ENCODE data around the gene ZNF611. TPM values are rescaled to one million over a fixed set of nuclear protein-coding genes. Genes with fewer than 3 reads are reported as not detected.
A peak's percentile ranks its signal among the peaks of the same experiment; 100 is the strongest.

ZNF611 gene
- total and polyA plus RNA-seq, 2 of the 13 experiments (the other 11 are each of a cell fraction or from before 2014, with no cell fraction given), result 2.7 to 4.1 TPM

DNA sequence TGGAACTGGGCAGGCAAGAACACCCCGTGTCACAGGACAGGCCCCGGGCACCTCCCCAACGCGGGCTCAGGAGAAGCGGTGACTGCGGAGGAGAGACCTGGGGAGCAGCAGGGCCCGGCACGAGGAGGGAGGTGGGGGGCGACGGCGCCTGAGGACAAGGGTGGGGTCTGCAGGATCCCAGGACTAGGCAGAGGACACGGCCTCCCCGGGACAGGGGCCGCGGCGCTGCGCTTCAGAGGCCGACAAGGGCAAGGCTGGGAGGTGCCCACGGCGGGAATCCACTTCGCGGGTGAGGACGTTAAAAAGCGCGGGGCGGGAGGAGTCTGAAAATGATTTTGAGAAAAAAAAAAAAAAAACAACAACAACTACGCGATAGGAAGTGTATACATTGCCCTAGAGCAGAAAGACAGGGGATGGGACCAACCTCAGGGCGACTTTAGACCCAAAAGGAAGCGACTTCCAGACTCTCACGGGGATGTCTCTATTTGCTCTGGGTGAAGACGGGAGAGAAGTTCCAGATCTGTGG, 44.9 kb downstream of the ZNF611 start (continued):
- TF ChIP-seq, protein P1, sequence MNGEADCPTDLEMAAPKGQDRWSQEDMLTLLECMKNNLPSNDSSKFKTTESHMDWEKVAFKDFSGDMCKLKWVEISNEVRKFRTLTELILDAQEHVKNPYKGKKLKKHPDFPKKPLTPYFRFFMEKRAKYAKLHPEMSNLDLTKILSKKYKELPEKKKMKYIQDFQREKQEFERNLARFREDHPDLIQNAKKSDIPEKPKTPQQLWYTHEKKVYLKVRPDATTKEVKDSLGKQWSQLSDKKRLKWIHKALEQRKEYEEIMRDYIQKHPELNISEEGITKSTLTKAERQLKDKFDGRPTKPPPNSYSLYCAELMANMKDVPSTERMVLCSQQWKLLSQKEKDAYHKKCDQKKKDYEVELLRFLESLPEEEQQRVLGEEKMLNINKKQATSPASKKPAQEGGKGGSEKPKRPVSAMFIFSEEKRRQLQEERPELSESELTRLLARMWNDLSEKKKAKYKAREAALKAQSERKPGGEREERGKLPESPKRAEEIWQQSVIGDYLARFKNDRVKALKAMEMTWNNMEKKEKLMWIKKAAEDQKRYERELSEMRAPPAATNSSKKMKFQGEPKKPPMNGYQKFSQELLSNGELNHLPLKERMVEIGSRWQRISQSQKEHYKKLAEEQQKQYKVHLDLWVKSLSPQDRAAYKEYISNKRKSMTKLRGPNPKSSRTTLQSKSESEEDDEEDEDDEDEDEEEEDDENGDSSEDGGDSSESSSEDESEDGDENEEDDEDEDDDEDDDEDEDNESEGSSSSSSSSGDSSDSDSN (CRISPR knock-in tag; IDR thresholded peaks at IDR 0.05), result peak; percentile 48; the same call in 1 of the 2 replicates
- no peak for TF ChIP-seq MAZ (IDR thresholded peaks at IDR 0.05; ENCODE audit: borderline replicate concordance, low read depth, low read length)
- no peak for TF ChIP-seq MAZ (CRISPR knock-in tag; IDR thresholded peaks at IDR 0.05; ENCODE audit: low read depth)
- peak; percentile 10 for TF ChIP-seq ZFX (CRISPR knock-in tag; IDR thresholded peaks at IDR 0.05; ENCODE audit: low read depth)
- TF ChIP-seq, protein P2, sequence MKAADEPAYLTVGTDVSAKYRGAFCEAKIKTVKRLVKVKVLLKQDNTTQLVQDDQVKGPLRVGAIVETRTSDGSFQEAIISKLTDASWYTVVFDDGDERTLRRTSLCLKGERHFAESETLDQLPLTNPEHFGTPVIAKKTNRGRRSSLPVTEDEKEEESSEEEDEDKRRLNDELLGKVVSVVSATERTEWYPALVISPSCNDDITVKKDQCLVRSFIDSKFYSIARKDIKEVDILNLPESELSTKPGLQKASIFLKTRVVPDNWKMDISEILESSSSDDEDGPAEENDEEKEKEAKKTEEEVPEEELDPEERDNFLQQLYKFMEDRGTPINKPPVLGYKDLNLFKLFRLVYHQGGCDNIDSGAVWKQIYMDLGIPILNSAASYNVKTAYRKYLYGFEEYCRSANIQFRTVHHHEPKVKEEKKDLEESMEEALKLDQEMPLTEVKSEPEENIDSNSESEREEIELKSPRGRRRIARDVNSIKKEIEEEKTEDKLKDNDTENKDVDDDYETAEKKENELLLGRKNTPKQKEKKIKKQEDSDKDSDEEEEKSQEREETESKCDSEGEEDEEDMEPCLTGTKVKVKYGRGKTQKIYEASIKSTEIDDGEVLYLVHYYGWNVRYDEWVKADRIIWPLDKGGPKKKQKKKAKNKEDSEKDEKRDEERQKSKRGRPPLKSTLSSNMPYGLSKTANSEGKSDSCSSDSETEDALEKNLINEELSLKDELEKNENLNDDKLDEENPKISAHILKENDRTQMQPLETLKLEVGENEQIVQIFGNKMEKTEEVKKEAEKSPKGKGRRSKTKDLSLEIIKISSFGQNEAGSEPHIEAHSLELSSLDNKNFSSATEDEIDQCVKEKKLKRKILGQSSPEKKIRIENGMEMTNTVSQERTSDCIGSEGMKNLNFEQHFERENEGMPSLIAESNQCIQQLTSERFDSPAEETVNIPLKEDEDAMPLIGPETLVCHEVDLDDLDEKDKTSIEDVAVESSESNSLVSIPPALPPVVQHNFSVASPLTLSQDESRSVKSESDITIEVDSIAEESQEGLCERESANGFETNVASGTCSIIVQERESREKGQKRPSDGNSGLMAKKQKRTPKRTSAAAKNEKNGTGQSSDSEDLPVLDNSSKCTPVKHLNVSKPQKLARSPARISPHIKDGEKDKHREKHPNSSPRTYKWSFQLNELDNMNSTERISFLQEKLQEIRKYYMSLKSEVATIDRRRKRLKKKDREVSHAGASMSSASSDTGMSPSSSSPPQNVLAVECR (CRISPR knock-in tag; IDR thresholded peaks at IDR 0.05; ENCODE audit: borderline replicate concordance), result peak; percentile 7; the same call in 1 of the 2 replicates

Measured in HepG2 (cell line).